HuH-7 (cell line): ENCODE results near the gene MAPRE3.

Source experiments
- DNase-seq: peaks from one replicate; pipeline ENCODE4 v3.0.0; 2011; ENCODE audit warnings: low spot score

MAPRE3 gene

DNA sequence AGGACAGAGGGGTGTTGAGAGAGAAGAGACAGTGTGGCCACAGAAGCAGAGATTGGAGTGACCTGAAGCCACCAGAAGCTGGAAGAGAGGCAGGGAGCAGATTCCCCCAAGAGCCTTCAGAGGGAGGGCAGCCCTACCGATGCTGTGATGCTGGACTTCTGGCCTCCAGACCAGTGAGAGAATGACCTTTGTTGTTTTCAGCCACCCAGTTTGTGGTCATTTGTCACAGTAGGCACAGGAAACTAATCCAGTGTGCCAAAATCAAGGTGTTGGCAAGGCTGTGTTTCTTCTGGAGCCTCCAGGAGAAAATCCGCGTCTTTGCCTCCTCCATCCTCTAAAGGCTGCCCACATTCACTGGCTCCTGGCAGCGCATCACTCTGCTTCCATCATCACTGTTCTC, 15.4 kb downstream of the MAPRE3 start:
- no peak for DNase-seq

DNA sequence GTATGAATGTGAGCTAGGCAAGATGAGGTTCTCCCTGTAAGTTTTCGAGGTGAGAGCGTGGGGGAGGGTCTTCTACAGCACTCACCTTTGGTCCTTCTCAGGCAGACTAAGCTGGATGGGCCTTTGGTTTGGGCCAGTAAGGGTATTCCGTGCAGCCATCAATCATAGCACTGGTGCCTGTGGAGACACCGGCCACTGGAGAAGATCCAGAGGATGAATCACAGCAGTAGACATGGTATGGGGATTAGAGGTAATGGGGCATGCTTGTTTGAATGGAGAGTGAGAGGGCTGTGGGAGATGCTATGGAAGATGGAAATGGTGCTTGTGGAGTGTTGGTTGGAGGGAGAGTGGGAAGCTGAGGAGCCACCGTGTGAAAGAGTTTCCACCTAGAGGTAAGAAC, 16.1 kb downstream of the MAPRE3 start:
- no peak for DNase-seq

DNA sequence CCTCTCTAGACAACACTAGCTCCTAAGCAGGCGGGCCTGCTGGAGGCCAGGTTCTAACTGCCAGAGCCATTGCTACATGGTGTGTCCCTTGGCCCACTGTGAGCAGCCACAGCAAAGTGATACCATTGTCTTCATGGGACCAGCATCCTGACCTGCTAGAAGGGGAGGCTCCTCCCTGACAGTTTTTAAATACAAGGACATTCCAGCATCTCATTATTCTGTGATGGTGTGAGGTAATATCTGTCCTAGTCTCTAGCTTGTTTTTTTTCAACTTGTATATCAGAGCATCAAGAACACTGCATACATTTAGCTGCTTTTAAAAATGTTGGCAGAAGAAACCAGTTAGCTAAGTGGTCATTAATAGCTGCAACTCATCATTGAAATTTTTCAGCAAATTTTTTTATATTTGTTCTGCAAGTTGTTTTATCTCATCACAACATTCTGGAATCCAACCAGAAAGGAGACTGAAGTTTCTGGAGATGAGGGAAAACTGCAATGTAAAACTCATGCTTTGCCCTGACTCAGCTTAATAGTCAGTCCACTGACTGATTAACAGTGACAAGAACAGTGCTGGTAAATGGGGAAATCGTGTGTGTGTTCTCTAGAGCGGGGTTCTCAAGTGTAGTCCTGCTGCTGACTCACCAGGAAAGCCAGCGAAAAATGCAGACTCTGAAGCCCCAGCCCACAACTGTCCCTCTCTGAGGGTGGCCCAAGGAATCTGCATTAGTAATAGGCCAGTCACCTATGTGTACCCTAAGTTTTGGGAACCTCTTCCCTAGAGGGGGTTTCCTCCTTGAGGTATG, 17.8 kb downstream of the MAPRE3 start:
- DNase-seq: no peak

DNA sequence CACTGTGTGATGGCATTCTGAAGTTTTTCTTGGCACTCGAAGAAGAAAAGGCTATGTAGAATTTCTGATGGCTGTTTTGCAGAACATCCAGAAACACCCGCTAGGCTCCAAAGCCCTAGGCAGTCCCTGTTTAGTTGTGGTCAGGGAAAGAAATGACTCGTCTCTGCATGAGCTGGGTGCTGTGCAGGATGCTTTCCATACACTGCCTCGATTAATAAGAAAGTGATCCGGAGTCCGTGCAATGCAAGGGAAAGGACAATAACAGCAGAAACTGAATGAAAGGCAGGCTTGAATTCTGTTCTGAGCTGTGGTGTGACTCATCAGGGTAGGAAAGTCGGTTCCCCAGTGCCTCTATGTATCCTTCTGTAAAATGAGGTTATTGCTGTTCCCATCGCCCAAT, 18.7 kb downstream of the MAPRE3 start:
- no peak for DNase-seq

DNA sequence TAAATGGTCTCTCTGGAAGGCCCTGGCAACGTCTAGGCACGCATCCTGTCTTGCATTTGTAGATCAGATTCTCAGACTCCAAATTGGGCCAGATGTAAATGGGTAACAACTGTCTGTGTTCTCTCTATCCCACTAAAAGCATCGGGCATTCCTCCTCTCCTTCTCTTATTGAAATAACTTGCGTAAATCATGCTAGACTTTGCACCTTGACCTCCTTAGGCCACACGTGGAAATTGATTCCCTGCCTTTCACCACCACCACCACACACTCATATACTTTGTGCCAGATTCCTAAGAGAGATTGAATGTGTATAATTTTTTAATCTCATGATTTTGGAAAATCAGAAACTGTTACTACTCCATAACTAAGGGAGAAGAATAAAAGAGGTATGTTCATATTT, 21.3 kb downstream of the MAPRE3 start:
- DNase-seq: peak; percentile 31

DNA sequence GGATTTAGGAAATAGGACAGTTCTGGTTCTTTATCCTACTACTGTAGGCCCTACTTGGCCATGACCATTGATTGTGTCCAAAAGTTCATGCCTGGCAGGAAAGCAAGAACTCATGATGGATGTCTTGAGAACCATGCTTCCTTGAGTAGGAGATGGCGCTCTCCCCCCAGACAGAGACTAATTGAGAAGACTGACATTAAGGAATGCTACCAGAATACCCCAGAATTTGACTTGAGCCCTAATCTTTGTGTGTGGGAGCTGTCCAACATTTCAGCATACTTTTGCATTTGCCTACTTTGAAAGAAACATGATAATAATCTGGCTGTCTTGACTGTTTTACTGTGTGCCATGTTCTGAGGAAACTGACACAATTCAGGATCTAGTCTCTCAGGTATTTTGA, 23.3 kb downstream of the MAPRE3 start:
- no peak for DNase-seq

DNA sequence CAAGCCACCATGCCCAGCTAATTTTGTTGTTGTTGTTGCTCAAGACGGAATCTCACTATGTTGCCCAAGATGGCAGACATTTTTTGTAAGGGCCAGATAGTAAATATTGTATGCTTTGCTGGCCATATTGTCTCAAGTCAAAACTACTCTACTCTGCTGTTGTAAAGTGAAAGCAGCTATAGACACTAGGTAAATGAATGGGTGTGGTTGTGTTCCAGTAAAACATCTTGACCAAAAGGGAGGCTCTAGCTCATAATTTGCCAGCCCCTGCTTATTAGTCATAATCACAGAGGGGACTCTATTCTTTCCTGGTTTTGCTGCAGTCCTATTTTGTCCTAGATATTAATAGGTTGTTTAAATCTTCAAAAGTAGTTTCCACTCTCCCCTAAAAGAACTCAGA, 24.5 kb downstream of the MAPRE3 start:
- DNase-seq: no peak

DNA sequence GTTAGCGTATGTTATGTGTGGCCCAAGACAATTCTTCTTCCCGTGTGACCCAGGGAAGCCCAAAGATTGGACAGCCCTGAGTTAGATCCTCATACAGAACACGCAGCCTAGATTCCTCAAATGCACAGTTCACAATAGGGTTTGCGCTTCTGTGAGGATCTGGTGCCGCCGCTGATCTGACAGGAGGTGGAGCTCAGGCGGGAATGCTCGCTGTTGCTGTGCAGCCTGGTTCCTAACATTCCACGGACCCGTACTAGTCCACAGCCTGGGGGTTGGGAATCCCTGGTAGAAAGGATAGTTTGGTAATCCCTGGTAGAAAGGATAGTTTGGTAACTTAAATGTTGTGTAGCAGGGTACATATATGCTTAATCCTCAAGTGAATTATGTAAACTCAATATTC, 27.0 kb downstream of the MAPRE3 start:
- no peak for DNase-seq

DNA sequence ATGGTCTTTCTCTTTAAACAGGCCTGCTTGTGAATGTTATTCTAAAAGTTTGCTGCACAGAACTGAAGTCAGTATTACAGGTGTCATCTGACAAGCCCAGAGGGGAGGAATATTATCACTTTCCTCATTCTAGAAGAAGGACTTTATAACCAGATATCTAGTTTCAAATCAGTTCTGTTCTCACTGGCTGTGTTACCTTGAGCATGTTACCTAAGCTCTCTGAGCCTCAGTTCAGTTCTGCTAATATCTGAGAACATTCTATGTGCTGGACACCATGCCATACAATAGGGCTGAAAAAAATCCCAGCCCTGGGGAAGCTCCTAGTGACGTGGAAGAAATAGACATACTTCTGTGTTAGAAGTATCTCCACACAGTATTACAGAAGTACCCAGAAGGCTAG, 27.9 kb downstream of the MAPRE3 start:
- DNase-seq: no peak

DNA sequence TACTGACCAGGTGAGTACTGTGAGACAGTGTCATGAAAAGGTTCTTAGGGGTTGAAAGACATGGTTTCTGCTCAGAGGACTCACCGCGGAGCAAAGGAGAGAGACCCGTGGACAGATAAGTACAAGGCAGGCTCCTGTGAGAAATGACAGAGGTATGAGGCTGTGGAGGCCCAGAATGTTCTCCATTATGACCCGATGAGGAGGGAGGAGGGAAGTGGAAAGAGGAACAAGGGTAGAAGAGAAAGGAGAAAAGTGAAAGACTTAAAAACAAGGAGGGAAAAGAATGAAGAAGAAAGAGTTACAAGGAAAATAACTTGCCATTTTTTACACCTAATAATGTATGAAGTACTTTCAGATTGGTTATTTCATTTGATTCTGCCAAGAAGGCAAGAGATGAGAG, 29.8 kb downstream of the MAPRE3 start:
- DNase-seq: no peak

DNA sequence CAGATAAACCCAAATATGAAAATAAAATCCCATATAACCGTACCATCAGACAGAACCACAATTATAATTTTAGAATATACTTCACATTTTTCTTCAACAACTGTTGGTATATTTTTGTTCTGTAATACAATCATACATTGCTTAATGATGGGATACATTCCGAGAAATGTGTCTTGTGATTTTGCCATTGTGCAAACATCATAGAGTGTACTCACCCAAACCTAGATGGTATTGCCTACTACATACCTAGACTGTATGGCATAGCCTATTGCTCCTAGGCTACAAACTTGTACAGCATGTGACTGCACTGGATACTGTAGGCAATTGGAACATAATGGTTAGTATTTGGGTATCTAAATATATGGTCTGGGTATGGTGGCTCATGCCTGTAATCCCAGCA, 30.6 kb downstream of the MAPRE3 start:
- no peak for DNase-seq

DNA sequence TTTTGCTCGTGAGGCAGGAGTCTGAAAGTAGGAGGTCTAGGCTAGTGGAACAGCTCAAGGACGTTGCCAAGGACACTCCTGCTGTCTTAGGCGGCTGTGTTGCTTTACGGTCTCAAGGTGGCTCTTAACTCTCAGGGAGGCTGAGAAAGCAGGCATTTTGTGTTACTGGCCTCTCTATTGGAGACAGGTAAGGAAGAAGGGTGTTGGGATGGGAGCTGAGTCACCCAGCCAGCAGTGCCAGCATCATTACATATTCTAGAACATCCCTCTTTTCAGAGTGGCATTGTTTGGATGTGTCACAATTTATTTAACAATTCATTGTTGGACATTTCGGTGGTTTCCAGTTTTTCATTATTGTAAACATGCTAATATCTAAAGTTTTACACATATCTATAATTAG, 31.5 kb downstream of the MAPRE3 start:
- DNase-seq: no peak

DNA sequence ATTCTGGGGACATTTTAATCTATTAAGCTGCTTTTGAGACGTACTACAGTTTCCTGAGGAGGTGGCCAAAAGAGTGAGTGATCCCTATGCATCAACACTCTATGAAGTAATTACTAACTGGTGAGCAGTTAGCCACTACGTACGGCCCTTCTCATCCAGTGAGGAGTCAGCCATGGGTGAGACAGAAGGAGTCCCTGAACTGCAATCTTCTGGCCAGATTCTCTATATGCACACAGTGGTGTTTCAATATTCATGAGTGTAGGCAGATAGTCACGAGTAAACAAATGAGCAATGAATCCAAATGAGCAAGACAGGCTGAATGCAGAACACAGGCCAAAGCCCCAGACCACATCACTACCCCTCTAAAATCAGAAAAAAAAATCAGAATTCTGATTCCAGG, 32.6 kb downstream of the MAPRE3 start:
- DNase-seq: no peak

DNA sequence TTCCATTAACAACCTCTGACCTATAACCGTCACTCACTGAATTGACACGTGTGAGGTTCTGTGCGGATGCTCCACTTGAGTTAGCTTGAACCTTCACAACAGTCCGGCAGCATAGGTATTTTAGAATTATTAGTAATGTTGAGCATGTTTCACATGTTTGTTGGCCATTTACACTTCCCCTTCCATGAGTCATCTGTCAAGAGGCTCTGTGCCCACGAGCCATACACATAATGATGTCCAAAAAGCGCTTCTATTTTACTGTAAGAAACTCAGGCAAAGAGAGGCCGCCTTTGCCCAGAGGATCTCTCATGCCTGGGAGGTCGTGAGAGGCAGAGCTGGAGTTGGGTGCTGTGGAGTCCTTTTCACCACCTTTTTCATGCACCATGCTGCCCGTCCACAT, 33.4 kb downstream of the MAPRE3 start:
- no peak for DNase-seq

DNA sequence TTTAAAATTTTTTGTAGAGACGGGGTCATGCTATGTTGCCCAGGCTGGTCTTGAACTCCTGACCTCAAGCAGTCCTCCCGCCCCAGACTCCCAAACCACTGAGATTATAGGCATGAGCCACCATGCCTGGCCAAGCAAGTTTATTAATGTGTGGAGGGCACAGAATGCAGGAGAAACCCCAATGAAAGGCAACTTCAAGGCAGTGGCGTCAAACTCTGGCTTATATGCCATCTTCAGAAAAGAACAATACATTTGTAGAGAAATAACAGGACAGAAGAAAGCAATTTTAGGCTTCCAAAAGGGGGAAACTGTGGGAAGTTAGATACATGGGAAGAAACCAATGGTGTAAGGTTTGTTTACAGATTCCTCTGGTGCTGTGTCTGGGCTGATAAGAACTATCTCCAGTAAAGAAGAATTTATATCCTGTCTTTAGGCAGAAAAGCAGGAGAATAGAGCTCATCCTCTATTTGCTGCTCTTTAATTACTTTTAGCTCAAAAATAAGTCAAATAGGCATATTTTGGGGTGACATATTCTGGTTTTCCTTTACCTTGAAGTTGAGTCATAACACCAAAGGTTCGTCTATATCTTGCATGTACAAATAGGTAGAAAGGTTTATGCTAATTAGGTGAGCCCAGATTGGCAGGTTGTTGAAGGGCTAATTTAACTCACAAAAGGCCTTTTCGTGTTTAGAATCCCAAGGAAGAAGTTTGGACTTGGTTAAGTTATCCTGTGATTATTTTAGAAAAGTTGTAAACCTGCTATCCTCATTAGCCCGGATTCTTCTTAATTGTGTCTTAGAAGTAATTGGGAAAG, 36.4 kb downstream of the MAPRE3 start:
- no peak for DNase-seq

DNA sequence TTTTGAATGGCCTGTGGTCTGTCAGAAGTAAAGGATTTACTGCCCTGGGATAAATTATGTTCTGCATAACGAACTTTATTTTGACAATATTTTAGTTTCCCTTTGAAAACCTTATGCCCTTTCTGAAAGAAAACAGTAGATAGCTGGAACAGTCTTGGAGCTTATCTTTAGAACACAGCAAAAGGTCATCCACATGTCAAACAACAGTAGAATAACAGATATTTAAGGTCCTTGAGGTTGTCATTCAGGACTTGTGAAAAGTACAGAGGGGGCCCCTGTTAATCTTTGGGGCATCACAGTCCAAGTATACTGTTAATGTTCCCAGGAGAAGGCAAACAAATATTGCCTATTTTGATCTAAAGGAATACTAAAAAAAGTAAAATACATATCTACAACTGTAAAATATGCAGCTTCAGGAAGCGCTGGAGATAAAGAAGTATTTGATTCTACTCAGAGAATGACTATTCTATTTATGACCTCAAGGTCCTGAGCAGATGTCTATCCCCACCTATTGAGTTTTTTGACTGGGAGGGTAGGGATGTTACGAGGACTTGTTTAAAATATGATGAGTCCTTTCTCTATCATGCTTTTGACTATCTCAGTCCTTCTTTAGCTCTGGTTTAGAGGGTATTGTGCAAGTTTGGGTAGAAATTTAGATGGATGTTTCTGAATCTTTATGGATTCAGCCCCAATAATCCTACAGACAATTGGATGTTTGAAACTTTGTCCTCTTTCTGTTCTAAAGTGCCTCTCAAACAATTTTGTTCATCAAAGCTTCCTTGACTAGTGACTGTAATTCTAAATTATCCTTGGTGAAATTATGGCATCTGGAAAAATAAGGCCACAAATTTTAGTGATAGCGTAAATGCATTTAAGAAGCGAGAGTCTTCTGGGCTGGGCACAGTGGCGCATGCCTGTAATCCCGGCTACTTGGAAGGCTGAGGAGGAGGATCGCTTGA, 37.3 kb downstream of the MAPRE3 start:
- DNase-seq: no peak

DNA sequence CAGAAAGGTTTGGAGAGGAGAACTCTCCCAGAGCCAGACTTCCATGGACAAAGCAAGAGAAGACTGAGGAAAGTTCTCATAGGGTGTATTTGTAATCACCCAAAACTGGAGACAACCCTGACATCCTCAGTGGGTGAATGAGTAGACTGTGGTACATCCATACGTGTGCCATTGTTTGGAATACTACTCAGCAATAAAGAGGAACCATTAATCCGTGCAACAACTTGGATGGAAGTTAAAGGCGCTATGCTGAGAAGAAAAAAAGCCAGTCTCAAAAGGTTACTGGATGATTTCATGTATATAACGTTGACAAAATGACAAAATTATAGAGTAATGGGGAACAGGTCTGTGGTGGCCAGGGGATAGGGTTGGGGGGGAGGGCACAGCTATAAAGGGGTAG, 38.2 kb downstream of the MAPRE3 start:
- DNase-seq: no peak

DNA sequence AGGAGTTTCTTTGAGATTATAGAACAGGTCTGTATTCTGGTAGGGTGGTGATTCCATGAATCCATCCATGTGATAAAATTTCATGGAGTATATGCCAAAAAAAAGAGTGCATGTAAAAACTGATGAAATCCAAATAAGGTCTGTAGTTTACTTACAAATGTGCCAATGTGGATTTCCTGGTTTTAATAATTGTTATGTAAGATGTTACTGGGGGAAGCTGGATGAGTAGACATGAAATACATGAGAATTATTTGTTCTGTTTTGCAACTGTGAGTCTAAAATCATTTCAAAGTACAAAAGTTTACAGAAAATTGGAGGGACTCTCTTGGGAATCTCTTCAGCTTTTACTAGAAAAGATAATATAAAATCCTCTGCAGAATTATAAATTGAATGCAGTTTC, 38.6 kb downstream of the MAPRE3 start:
- no peak for DNase-seq

DNA sequence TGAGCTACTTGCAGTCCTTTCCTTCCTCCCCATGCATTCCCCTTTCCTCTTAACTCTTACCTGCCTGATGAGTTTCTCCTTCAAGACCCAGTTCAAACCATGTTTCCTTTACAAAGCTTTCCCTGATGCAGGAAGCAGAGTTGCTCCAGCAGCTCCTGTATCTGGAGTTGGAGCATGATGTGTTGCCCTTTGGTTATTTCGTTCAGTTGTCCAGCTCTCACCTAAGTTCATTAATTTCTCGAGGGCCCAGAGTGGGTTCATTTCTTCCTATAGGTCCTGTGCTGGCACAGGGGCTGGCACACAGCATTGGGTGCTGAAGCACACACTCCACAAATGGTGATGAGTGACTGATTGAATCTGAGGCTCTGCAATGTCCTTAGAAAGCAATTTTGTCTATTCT, 39.3 kb downstream of the MAPRE3 start:
- no peak for DNase-seq

DNA sequence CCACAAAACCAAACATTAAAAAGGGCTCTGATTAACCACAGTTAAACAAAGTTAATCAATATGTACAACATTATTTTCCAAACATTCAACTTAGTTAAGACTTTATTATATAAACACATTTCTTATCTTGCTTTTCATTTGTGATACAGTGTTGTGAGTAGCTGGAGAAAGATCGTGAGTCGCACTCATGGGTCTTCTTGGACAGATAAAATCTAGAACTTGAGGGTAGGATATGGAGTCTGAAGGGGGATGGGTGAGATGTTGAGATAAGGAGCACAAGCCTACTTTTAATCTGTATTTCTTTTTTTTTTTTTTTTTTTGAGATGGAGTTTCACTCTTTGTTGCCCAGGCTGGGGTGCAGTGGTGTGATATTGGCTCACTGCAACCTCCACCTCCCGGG, 39.7 kb downstream of the MAPRE3 start:
- DNase-seq: no peak

DNA sequence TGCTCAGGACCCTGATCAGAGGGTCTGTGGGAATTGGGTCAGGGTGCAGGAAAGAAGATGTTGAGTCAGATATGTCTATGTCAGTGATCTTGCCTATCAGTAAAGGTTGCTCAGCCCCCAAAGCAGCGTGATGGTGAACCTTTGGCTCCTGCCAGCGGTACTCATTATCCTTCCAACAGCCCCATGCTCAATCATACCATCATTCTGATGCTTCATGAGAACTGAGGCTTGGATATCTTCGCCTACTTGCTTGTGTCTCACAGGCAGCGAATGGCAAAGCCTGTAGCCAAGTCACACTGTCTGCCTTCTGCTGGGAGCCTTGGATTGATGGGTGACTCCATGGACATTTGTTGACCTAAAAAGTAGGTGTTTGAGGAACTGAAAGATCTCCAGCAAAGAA, 43.3 kb downstream of the MAPRE3 start:
- DNase-seq: no peak

DNA sequence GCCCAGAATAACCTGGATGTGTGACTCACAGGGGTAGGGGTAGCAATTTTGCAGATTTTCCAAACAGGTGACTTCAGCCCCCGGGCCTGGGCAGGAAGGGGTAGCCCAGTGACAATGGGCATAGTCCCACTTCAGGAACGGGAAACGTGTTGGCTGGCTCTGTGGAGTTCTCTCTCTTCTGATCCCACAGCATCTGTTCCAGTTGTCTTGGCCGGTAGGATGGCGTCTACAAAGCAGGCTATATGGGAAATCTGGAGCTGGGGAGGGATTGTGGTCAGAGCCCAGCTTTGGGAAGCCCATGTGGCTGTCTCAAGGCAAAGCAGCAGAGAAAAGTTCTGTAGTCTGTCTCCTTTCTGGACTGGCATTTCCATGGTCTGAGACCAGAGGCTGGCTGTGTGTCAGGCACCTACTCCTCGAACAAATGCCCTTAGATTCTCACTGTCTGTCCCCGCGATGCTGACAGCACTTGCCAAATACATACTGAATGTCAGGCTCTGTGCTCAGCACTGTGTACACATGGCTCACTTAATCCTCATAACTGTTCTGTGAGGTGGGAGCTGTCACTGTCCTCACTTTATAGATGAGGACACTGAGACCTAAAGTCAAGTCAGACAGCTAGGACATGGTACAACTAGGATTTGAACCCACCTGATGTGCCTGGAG, 44.5 kb downstream of the MAPRE3 start:
- no peak for DNase-seq
